NT2/D1 (cell line): ENCODE data around the gene DYNLT1.
"Not testable (repeated sequence)": the region's sequence is repeated elsewhere in the genome, so short reads cannot be mapped to it uniquely, and the experiment has no call there.

ENCODE experiments used
- DNase-seq: peaks from one replicate; pipeline ENCODE4 v3.0.0-alpha.2; 2011; ENCODE audit warnings: low read depth, low spot score
- H3K27me3 ChIP-seq: 2 replicates; pipeline ENCODE4 v1.6.0; 2011; ENCODE audit warnings: mild to moderate bottlenecking; ENCODE audit not compliant: insufficient read length, insufficient read depth
- H3K36me3 ChIP-seq: 2 replicates; pipeline ENCODE4 v1.6.1; 2011; ENCODE audit warnings: mild to moderate bottlenecking, low read length, mixed read lengths; ENCODE audit not compliant: insufficient read depth, insufficient read length
- H3K4me1 ChIP-seq: 2 replicates; pipeline ENCODE4 v1.5.1; 2011; ENCODE audit not compliant: insufficient read depth, insufficient read length
- H3K4me3 ChIP-seq: 2 replicates; pipeline ENCODE4 v1.5.1; 2011; ENCODE audit warnings: low read depth; ENCODE audit not compliant: insufficient read length
- H3K9ac ChIP-seq: 2 replicates; pipeline ENCODE4 v1.6.0; 2011; ENCODE audit warnings: low read depth; ENCODE audit not compliant: insufficient read length
- H3K9me3 ChIP-seq: 2 replicates; pipeline ENCODE4 v1.5.1; 2011; ENCODE audit warnings: mild to moderate bottlenecking, low read length; ENCODE audit not compliant: insufficient read depth
- SUZ12 ChIP-seq: IDR thresholded peaks from 2 replicates; pipeline ENCODE4 v1.6.1; 2011; ENCODE audit not compliant: insufficient read length, insufficient read depth; ENCODE audit errors: extremely low read depth
- YY1 ChIP-seq: IDR thresholded peaks from 2 replicates; pipeline ENCODE4 v1.6.1; 2011; ENCODE audit not compliant: insufficient read length, insufficient read depth
- ZNF274 ChIP-seq: IDR thresholded peaks from 2 replicates; pipeline ENCODE4 v1.6.1; 2011; ENCODE audit warnings: mild to moderate bottlenecking, low read depth, low read length

The DYNLT1 gene

DNA sequence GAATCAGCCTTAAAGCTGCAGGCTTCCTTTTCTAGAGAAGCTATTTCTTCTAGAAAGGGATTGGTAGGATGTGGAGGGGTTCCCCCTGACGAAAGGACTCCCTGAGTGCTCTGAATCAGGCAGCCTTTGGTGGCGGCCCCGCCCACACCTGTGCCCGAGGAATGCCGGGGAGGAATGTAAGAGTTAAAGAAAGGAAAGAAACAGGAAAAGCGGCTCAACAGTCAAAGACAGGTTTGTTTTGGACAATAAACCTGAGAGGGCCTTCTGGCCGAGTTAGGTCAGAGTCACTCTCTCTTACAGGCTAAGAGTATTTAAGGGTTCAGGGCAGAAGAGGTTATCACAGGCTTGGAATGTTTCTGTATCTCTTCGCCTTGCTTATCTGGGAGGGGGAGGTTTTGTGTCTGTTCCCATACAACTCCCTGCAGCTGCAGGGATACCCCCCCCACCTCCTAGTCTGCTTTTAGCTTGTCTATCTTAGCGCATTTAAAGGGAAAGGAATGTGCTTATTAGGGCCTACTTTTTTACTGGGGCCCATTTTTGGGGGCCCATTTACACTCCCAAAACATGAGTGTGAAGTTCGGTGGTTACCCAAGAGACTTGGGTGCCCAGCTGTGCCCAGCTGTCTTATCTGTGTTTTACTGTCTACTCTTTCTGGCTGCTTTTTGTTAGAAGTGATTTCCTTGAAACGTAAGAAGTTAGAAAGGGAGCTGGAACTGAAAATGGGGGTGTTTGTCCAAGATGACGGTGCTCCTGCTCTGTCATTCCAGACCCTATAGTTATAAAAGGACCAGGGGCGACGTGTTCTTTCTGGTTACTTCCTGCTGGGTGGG, 32.8 kb downstream of the DYNLT1 start:
- no peak for TF ChIP-seq SUZ12
- no peak for TF ChIP-seq YY1
- no peak for TF ChIP-seq ZNF274
- no peaks in the 10 kb centered on the region for H3K27me3 ChIP-seq
- no peaks in the 10 kb centered on the region for H3K9me3 ChIP-seq
- peaks cover 56% of the 10 kb centered on the region for H3K36me3 ChIP-seq
- DNase-seq: peak; percentile 38
- no peaks in the 10 kb centered on the region for H3K4me1 ChIP-seq
- H3K9ac ChIP-seq: no peak overlapping the region
- no peak overlapping the region for H3K4me3 ChIP-seq

DNA sequence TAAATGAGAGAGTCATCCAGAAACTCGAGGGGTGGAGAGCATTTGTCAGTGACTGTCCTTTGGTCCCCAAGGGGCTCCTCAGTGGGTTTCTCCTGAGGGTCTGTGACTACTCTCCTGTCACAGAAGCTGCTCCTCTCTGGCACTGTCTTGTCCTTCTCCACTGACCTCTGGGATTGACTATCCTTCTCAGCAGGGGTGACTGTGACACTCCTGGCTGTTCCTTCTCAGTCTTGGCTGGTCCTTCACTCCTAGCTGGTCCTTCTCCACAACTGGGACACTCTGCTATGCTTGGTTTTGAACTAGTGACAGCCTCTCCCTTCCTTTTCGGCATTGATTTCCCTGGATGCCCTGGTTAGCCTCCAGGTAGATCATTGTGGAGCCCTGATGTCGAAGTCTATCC, 33.5 kb downstream of the DYNLT1 start:
- no peaks in the 10 kb centered on the region for H3K9me3 ChIP-seq
- no peak for DNase-seq
- H3K4me3 ChIP-seq: no peak overlapping the region
- no peaks in the 10 kb centered on the region for H3K4me1 ChIP-seq
- TF ChIP-seq YY1 (no peak), ZNF274 (no peak), SUZ12 (no peak)
- no peak overlapping the region for H3K9ac ChIP-seq
- peaks cover 63% of the 10 kb centered on the region for H3K36me3 ChIP-seq
- no peaks in the 10 kb centered on the region for H3K27me3 ChIP-seq

DNA sequence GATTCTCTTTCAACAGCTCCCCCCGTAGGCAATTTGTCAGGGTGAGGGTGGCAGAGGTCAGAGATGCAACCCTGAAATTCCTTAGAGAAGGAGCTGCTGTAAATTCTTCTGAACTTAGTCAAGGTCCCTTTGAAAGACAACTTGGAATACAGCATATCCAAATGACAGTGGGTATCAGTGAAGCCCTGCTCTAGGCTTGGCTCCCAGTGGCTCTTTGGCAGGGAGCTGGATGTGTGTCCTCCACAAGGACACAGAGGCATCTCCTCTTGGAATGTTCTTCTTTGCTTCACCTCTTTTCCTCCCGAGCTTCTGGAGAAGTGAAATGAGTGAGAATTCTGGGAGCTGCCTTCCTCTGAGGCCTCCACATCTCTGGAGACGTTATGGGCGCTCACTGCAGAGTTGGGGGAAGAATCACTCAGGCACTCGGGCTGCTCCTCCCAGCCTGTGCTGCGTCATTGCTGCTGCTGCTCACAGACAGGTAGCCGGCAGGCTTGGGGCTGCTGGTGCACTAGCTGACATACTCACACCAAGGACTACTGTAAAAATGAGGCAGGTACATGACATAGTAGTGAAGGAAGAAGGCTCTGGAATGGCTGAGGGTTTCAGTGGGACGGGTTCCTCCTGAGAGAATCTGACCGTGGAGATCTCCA, 34.1 kb downstream of the DYNLT1 start:
- Histone ChIP-seq H3K36me3 (peaks cover 69% of the 10 kb centered on the region), H3K27me3 (no peaks in the 10 kb centered on the region), H3K9me3 (no peaks in the 10 kb centered on the region), H3K9ac (no peak overlapping the region), H3K4me3 (no peak overlapping the region), H3K4me1 (no peaks in the 10 kb centered on the region)
- no peak for TF ChIP-seq ZNF274
- no peak for TF ChIP-seq YY1
- TF ChIP-seq SUZ12: no peak
- DNase-seq: no peak

DNA sequence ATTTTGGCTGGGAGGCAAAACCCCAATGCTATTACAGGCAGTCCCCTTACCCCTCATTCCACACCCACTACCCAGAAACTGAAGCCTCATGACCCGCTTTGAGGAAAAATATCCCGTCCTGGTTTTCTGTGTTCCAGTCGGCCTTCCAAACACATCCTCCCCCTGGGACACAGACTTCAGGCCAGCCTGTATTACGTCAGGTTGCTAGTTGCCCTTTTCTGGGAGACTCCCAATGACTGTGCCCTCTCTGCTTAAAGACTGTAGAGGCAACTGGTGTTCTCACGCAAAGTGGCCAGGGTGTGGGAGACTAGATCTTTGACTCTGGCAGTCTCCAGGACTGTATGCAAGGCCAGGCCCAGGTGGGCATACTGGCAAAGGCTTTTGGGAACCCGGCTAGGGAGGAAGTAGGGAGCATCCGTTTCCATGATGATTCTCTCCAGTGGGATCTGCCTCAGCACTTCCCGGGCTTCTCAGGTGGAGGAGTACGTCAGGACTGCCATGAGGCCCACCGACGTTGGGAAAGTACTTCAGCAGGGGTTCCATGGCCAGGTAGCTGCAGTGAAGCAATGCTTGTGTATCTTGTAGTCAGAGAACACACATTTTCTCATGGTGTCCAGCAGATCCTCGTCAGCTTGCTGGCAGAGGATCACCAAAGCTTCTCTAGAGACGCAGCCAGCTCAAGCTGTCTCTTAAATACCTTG, 34.9 kb downstream of the DYNLT1 start:
- Histone ChIP-seq H3K36me3 (peaks cover 71% of the 10 kb centered on the region), H3K4me3 (no peak overlapping the region), H3K9ac (no peak overlapping the region), H3K4me1 (no peaks in the 10 kb centered on the region), H3K27me3 (no peaks in the 10 kb centered on the region), H3K9me3 (no peaks in the 10 kb centered on the region)
- DNase-seq: no peak
- TF ChIP-seq ZNF274 (no peak), YY1 (no peak), SUZ12 (no peak)

DNA sequence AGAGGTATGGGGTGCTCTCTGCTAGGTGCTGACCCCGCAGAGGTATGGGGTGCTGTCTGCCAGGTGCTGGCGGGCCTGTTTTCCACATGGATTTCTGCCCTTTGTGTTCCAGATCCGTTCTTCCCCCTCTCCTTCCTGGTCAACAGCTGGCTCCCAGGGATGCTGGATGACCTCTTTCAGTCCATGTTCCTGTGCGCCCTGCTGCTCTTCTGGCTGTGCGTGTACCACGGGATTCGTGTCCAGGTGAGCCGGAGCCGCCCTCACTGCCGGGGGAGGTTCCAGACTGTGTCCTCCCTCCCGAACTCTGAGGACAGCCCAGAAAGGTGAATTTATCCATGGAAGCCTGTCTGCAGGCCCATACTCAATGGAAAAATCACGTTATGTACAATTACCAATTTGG, 36.3 kb downstream of the DYNLT1 start:
- Histone ChIP-seq H3K27me3 (no peaks in the 10 kb centered on the region), H3K9me3 (no peaks in the 10 kb centered on the region), H3K4me1 (no peaks in the 10 kb centered on the region), H3K9ac (no peak overlapping the region), H3K36me3 (peaks cover 66% of the 10 kb centered on the region), H3K4me3 (no peak overlapping the region)
- DNase-seq: no peak
- no peak for TF ChIP-seq SUZ12

DNA sequence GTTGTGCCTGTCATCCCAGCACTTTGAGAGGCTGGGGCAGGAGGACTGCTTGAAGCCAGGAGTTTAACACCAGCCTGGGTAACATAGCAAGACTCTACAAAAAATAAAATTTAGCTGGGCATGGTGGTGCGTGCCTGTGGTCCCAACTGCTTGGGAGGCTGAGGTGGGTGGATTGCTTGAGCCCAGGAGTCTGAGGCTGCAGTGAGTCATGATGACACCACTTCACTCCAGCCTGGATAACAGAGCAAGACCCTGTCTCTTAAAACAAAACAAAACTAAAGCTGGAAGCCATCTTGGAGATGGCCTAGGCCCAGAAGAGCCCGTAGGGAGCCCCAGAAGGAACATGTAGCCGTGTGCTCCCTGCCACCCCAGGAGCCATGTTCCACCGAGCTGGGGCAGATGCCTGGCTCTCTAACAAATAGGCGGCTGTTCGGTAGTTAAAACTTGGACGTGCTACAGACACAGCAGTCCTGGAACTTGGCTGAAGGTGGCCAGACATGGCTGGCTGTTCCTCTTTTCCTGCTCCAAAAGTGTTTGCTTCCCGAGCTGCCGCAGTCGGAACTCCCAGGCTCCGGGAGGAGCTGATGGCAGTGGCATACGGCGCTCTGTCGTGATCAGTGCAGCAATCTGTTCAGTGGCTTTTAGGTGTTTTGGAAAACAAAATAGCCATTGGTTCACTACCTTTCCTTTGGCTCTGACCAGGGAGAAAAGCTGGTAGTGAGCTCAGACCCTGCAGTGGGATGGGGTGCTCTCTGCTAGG, 37.0 kb downstream of the DYNLT1 start:
- Histone ChIP-seq H3K36me3 (peaks cover 61% of the 10 kb centered on the region), H3K27me3 (no peaks in the 10 kb centered on the region)
- no peak for DNase-seq

DNA sequence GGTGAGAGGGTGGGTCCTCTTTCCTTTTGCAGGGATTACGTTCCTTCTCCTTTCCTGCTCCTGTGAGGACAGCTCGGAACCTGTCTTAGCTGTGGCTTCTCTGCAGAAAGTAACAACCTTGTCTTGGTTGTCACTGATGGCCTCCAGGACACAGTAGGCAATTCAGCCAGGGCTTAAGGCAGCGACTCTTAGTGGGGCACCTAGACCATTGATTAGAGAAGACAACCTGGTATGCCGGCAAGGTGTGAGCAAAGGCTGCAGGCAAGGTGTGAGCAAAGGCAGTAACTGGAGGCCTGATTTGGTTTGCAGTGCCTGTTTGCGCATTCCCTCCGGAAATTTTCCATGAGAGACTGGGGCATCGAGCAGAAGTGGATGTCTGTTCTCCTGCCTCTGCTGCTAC, 37.6 kb downstream of the DYNLT1 start:
- DNase-seq: no peak
- Histone ChIP-seq H3K9me3 (no peaks in the 10 kb centered on the region), H3K4me1 (no peaks in the 10 kb centered on the region), H3K4me3 (no peak overlapping the region), H3K9ac (no peak overlapping the region), H3K36me3 (peaks cover 60% of the 10 kb centered on the region), H3K27me3 (no peaks in the 10 kb centered on the region)
- TF ChIP-seq ZNF274 (no peak), YY1 (no peak), SUZ12 (no peak)

More for the DNA sequence above, 37.0 kb downstream of the DYNLT1 start:
- Histone ChIP-seq H3K4me3 (no peak overlapping the region), H3K9ac (no peak overlapping the region), H3K4me1 (no peaks in the 10 kb centered on the region), H3K9me3 (no peaks in the 10 kb centered on the region)
- TF ChIP-seq SUZ12 (no peak), YY1 (no peak), ZNF274 (no peak)

DNA sequence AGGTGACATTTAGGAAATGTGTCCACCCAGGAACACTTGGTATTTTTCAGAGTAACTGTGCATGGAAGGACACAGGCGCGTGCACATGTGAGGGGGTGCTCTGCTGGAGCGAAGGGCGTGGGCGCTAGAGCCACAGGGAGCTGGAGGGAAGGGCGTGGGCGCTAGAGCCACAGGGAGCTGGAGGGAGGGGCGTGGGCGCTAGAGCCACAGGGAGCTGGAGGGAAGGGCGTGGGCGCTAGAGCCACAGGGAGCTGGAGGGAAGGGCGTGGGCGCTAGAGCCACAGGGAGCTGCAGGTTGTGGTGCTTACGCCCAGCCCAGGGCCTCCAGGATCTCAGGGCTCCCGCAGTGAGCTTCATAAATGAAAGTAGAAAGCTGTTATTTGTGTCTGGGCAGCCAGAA, 38.5 kb downstream of the DYNLT1 start:
- H3K9ac ChIP-seq, H3K9me3 ChIP-seq, H3K4me3 ChIP-seq, H3K4me1 ChIP-seq, H3K27me3 ChIP-seq, DNase-seq: not testable (repeated sequence)
- H3K36me3 ChIP-seq: peaks cover 57% of the 10 kb centered on the region
